HL-60 (cell line): Measurements from ENCODE around the gene AXL.

Experiments
- CTCF ChIP-seq: IDR thresholded peaks from one replicate; pipeline ENCODE4 v1.5.1; 2011; ENCODE audit warnings: low read length, control low read depth, inconsistent platforms; ENCODE audit not compliant: insufficient read depth
- SPI1 ChIP-seq: IDR thresholded peaks from 2 replicates; pipeline ENCODE4 v1.6.1; 2012; ENCODE audit warnings: low read depth, mild to moderate bottlenecking, borderline replicate concordance

GRCh38 chr19:41238244-41238643, 19.2 kb downstream of the AXL start:
- TF ChIP-seq CTCF (no peak), SPI1 (no peak)
